ENCODE measurements around the gene KLHL24.

GRCh38 chr3:183591881-183592521 is 43.4 kb upstream of the KLHL24 start:
- TF ChIP-seq CTCF (IDR thresholded peaks at IDR 0.05) (peak; percentile 28), ZFX (IDR thresholded peaks at IDR 0.05; ENCODE audit: borderline replicate concordance) (no peak)
